ENCODE results near the gene ANTKMT.
A peak's percentile ranks its signal among the peaks of the same experiment; 100 is the strongest.

ANTKMT gene

GRCh38 chr16:677316-678190 lies 43.4 kb upstream of the ANTKMT start:
- peaks cover 5% of the 10 kb centered on the region for H3K4me1 ChIP-seq (ENCODE audit: control insufficient read depth, low read depth, low read length)
- H3K27me3 ChIP-seq (ENCODE audit: insufficient read depth, low read length, poor library complexity): no peaks in the 10 kb centered on the region
- no peak overlapping the region for H2AK5ac ChIP-seq (ENCODE audit: low read length)
- no peak overlapping the region for H3K23ac ChIP-seq (ENCODE audit: low read length)
- no peak overlapping the region for H3K4me2 ChIP-seq (ENCODE audit: low read length)
- no CpG with 5 or more reads among the region's 57 CpGs for WGBS (ENCODE audit: extremely low coverage, insufficient coverage, low lambda C conversion rate)
- peaks cover 15% of the 10 kb centered on the region for H3K79me2 ChIP-seq (ENCODE audit: control insufficient read depth, insufficient read depth, low read length)
- no peak overlapping the region for H4K8ac ChIP-seq (ENCODE audit: low read depth, low read length)
- DNase-seq: no peak
- H3K79me1 ChIP-seq (ENCODE audit: low read length): peaks cover 11% of the 10 kb centered on the region
- peaks cover 13% of the 10 kb centered on the region for H3K36me3 ChIP-seq (ENCODE audit: control insufficient read depth, insufficient read depth, low read length)
- H3K27ac ChIP-seq (ENCODE audit: low read depth, low read length): no peak overlapping the region
- H2BK120ac ChIP-seq (ENCODE audit: low read depth, low read length): no peak overlapping the region
- no peak overlapping the region for H3K18ac ChIP-seq (ENCODE audit: low read length)
- no peak overlapping the region for H4K5ac ChIP-seq (ENCODE audit: low read length)
- H2BK15ac ChIP-seq (replicated peaks; ENCODE audit: low read depth): no peak overlapping the region
- no peak overlapping the region for H3K4ac ChIP-seq (ENCODE audit: low read depth, low read length)
- no peak overlapping the region for H3K4me3 ChIP-seq (ENCODE audit: low read length)
- no peak overlapping the region for H3K9ac ChIP-seq (ENCODE audit: low read length)
- no peak overlapping the region for H2BK5ac ChIP-seq (ENCODE audit: low read length)
- H3K56ac ChIP-seq (ENCODE audit: low read length): no peak overlapping the region

- no CpG with 5 or more reads among the region's 21 CpGs for WGBS (ENCODE audit: extremely low coverage, insufficient coverage, low lambda C conversion rate)
- no peak overlapping the region for H3K9ac ChIP-seq (ENCODE audit: low read length)
- no peak overlapping the region for H2AK5ac ChIP-seq (ENCODE audit: low read length)
- peaks cover 5% of the 10 kb centered on the region for H3K4me1 ChIP-seq (ENCODE audit: control insufficient read depth, low read depth, low read length)
- DNase-seq: no peak
- peaks cover 18% of the 10 kb centered on the region for H3K79me2 ChIP-seq (ENCODE audit: control insufficient read depth, insufficient read depth, low read length)
- H4K8ac ChIP-seq (ENCODE audit: low read depth, low read length): no peak overlapping the region
- H3K56ac ChIP-seq (ENCODE audit: low read length): peak overlapping the region; percentile 25
- no peak overlapping the region for H2BK5ac ChIP-seq (ENCODE audit: low read length)
- no peak overlapping the region for H3K27ac ChIP-seq (ENCODE audit: low read depth, low read length)
- H3K18ac ChIP-seq (ENCODE audit: low read length): no peak overlapping the region
- no peak overlapping the region for H3K4me2 ChIP-seq (ENCODE audit: low read length)
- H3K23ac ChIP-seq (ENCODE audit: low read length): no peak overlapping the region
- H2BK120ac ChIP-seq (ENCODE audit: low read depth, low read length): no peak overlapping the region
- H2BK15ac ChIP-seq (replicated peaks; ENCODE audit: low read depth): no peak overlapping the region
- H3K4ac ChIP-seq (ENCODE audit: low read depth, low read length): no peak overlapping the region
- H3K4me3 ChIP-seq (ENCODE audit: low read length): no peak overlapping the region
- H3K27me3 ChIP-seq (ENCODE audit: insufficient read depth, low read length, poor library complexity): no peaks in the 10 kb centered on the region
- no peak overlapping the region for H4K5ac ChIP-seq (ENCODE audit: low read length)
- H3K79me1 ChIP-seq (ENCODE audit: low read length): peaks cover 15% of the 10 kb centered on the region
- peaks cover 13% of the 10 kb centered on the region for H3K36me3 ChIP-seq (ENCODE audit: control insufficient read depth, insufficient read depth, low read length)
These were observed 42.6 kb upstream of the ANTKMT start for GRCh38 chr16:678209-678857.

- no CpG with 5 or more reads among the region's 52 CpGs for WGBS (ENCODE audit: extremely low coverage, insufficient coverage, low lambda C conversion rate)
- Histone ChIP-seq H2BK120ac (ENCODE audit: low read depth, low read length) (no peak overlapping the region), H3K4ac (ENCODE audit: low read depth, low read length) (no peak overlapping the region), H3K79me2 (ENCODE audit: control insufficient read depth, insufficient read depth, low read length) (peaks cover 18% of the 10 kb centered on the region), H2BK15ac (replicated peaks; ENCODE audit: low read depth) (no peak overlapping the region), H3K18ac (ENCODE audit: low read length) (no peak overlapping the region), H3K4me1 (ENCODE audit: control insufficient read depth, low read depth, low read length) (peaks cover 5% of the 10 kb centered on the region), H2AK5ac (ENCODE audit: low read length) (no peak overlapping the region), H3K79me1 (ENCODE audit: low read length) (peaks cover 15% of the 10 kb centered on the region), H2BK5ac (ENCODE audit: low read length) (no peak overlapping the region), H3K9ac (ENCODE audit: low read length) (peak overlapping the region; percentile 78), H3K36me3 (ENCODE audit: control insufficient read depth, insufficient read depth, low read length) (peaks cover 13% of the 10 kb centered on the region), H4K8ac (ENCODE audit: low read depth, low read length) (no peak overlapping the region), H3K27ac (ENCODE audit: low read depth, low read length) (peak overlapping the region; percentile 59), H3K4me3 (ENCODE audit: low read length) (peak overlapping the region; percentile 26), H3K4me2 (ENCODE audit: low read length) (peak overlapping the region; percentile 83), H3K56ac (ENCODE audit: low read length) (peak overlapping the region; percentile 90), H3K23ac (ENCODE audit: low read length) (no peak overlapping the region), H3K27me3 (ENCODE audit: insufficient read depth, low read length, poor library complexity) (no peaks in the 10 kb centered on the region), H4K5ac (ENCODE audit: low read length) (no peak overlapping the region)
- peak; percentile 86 for DNase-seq
These were observed 41.8 kb upstream of the ANTKMT start for GRCh38 chr16:678858-679813.

- Histone ChIP-seq H2BK120ac (ENCODE audit: low read depth, low read length) (no peak within 1 kb of the TSS), H3K4ac (ENCODE audit: low read depth, low read length) (peak within 1 kb of the TSS; percentile 59), H3K18ac (ENCODE audit: low read length) (peak within 1 kb of the TSS; percentile 43), H3K79me2 (ENCODE audit: control insufficient read depth, insufficient read depth, low read length) (peaks cover 18% of the 10 kb centered on the region), H3K4me1 (ENCODE audit: control insufficient read depth, low read depth, low read length) (peaks cover 2% of the 10 kb centered on the region), H3K4me3 (ENCODE audit: low read length) (peak within 1 kb of the TSS; percentile 91), H3K9ac (ENCODE audit: low read length) (peak within 1 kb of the TSS; percentile 94), H3K36me3 (ENCODE audit: control insufficient read depth, insufficient read depth, low read length) (peaks cover 13% of the 10 kb centered on the region), H2AK5ac (ENCODE audit: low read length) (no peak within 1 kb of the TSS), H3K23ac (ENCODE audit: low read length) (peak within 1 kb of the TSS; percentile 66), H3K4me2 (ENCODE audit: low read length) (peak within 1 kb of the TSS; percentile 94), H3K56ac (ENCODE audit: low read length) (peak within 1 kb of the TSS; percentile 92), H4K5ac (ENCODE audit: low read length) (no peak within 1 kb of the TSS), H3K79me1 (ENCODE audit: low read length) (peaks cover 15% of the 10 kb centered on the region), H3K27me3 (ENCODE audit: insufficient read depth, low read length, poor library complexity) (no peaks in the 10 kb centered on the region), H3K27ac (ENCODE audit: low read depth, low read length) (peak within 1 kb of the TSS; percentile 59), H4K8ac (ENCODE audit: low read depth, low read length) (no peak within 1 kb of the TSS), H2BK5ac (ENCODE audit: low read length) (no peak within 1 kb of the TSS), H2BK15ac (replicated peaks; ENCODE audit: low read depth) (no peak within 1 kb of the TSS)
- no CpG with 5 or more reads among the region's 91 CpGs for WGBS (ENCODE audit: extremely low coverage, insufficient coverage, low lambda C conversion rate)
- DNase-seq: peak; percentile 94
These were observed 40.9 kb upstream of the ANTKMT start, which contains the start of gene STUB1 for GRCh38 chr16:679814-680624. STUB1 (plus strand) TSS chr16:680410; CDS start chr16:680526, 116 bp downstream.

GRCh38 chr16:680625-680945 lies 40.4 kb upstream of the ANTKMT start:
- Histone ChIP-seq H3K9ac (ENCODE audit: low read length) (peak overlapping the region; percentile 94), H4K8ac (ENCODE audit: low read depth, low read length) (no peak overlapping the region), H3K27me3 (ENCODE audit: insufficient read depth, low read length, poor library complexity) (no peaks in the 10 kb centered on the region), H3K18ac (ENCODE audit: low read length) (peak overlapping the region; percentile 43), H3K4me1 (ENCODE audit: control insufficient read depth, low read depth, low read length) (no peaks in the 10 kb centered on the region), H2BK5ac (ENCODE audit: low read length) (no peak overlapping the region), H3K23ac (ENCODE audit: low read length) (peak overlapping the region; percentile 66), H3K27ac (ENCODE audit: low read depth, low read length) (peak overlapping the region; percentile 53), H3K79me1 (ENCODE audit: low read length) (peaks cover 15% of the 10 kb centered on the region), H2BK120ac (ENCODE audit: low read depth, low read length) (no peak overlapping the region), H3K4me2 (ENCODE audit: low read length) (peak overlapping the region; percentile 94), H2BK15ac (replicated peaks; ENCODE audit: low read depth) (no peak overlapping the region), H2AK5ac (ENCODE audit: low read length) (no peak overlapping the region), H3K36me3 (ENCODE audit: control insufficient read depth, insufficient read depth, low read length) (peaks cover 13% of the 10 kb centered on the region), H3K79me2 (ENCODE audit: control insufficient read depth, insufficient read depth, low read length) (peaks cover 18% of the 10 kb centered on the region), H3K56ac (ENCODE audit: low read length) (peak overlapping the region; percentile 92), H3K4me3 (ENCODE audit: low read length) (peak overlapping the region; percentile 91), H4K5ac (ENCODE audit: low read length) (no peak overlapping the region), H3K4ac (ENCODE audit: low read depth, low read length) (peak overlapping the region; percentile 59)
- no peak for DNase-seq
- no CpG with 5 or more reads among the region's 38 CpGs for WGBS (ENCODE audit: extremely low coverage, insufficient coverage, low lambda C conversion rate)

Data from mesendoderm (in vitro differentiated cells).